Measurements from ENCODE around the gene RBKS. TPM values are rescaled to one million over a fixed set of nuclear protein-coding genes. Genes with fewer than 3 reads are reported as not detected.

Gene RBKS
- total RNA-seq, 3 donors from 2014 or later = 5.9 to 10.6 (median 10.3) TPM

GRCh38 chr2:27798486-27798885, 91.7 kb downstream of the RBKS start:
- intact Hi-C loops (cut with DNase I, micrococcal nuclease) = no loop called here
- Histone ChIP-seq H3K9me3 (no peaks in the 10 kb centered on the region), H3K36me3 (ENCODE audit: low read depth) (no peaks in the 10 kb centered on the region), H3K4me3 (no peak overlapping the region), H3K4me1 (ENCODE audit: low read depth) (no peaks in the 10 kb centered on the region)
- no peak for TF ChIP-seq CTCF (IDR thresholded peaks at IDR 0.05)
- DNase-seq (no peak), ATAC-seq (no peak)

DNA sequence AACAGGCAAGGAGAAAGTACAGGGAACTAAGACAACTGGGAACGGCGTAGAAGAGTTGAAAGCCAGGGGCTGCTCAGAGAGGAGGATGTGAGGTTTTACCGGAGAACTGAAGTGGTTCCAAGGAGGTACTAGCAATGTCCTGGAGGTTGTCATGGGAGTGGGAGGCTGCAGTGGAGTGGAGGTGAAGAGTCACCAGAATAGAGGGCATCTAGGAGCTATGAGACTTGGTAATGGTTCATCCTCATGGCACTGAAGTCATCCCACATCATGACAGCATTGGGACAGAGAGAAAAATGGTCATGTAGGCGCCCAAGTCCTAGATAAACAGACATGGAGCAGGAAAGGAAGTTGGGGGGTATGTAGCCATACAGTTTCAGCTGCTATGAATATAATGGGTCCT, 92.3 kb downstream of the RBKS start:
- intact Hi-C loops (cut with DNase I, micrococcal nuclease) = no loop called here
- H3K36me3 ChIP-seq (ENCODE audit: low read depth) = no peaks in the 10 kb centered on the region
- H3K9me3 ChIP-seq = no peaks in the 10 kb centered on the region
- no peak overlapping the region for H3K4me3 ChIP-seq
- no peak for TF ChIP-seq CTCF (IDR thresholded peaks at IDR 0.05)
- DNase-seq (no peak), ATAC-seq (no peak)
- H3K4me1 ChIP-seq (ENCODE audit: low read depth) = no peaks in the 10 kb centered on the region

DNA sequence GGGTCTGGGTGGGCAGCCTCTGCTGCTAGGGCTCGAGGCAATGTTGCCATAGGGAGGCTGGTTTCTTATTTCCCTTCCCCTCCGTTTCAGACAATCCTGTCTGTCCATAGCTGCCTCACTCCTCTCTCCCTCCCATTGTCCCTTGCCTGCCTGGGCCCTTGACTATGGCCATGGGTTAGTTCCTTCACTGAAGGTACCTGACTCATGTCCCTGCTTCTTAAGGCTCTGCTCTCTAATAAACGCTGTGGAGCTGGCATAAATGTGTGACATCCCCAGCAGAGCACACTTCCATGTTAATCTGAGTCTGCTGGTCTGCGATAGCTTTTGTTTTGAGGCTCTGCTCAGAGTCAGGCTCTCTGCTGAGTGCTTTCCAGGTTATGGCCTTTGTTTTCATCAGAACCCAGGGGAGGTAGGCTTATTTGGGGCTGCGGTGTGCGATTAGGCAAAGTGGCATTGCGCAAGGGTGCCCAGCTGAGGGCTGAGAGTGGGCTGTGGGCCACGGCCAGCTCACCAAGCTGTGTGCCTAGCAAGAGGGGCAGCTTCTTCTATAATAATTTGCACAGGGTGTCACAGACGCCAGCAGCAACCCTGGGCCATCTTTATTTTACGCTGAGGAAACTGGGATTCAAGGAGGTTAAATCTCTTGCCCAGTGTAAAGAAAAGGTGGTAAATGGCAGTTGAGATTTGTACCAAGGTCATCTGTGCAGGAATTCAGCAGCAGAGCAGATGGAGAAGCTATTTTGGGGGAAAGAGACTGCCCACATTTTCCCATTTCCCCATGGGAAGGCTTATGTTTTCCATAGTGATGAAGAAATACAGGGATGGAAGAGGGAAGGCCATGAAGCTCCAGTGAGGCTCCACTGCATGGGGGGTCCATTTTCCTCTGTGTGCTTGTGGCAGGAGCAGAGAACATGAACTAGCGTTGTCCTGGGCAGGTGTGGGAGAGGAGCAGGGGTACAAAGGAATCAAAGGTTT, 93.1 kb downstream of the RBKS start:
- DNase-seq (no peak), ATAC-seq (no peak)
- no peak for TF ChIP-seq CTCF (IDR thresholded peaks at IDR 0.05)
- intact Hi-C loops (cut with DNase I, micrococcal nuclease) = no loop called here
- Histone ChIP-seq H3K4me3 (no peak overlapping the region), H3K4me1 (ENCODE audit: low read depth) (no peaks in the 10 kb centered on the region), H3K9me3 (no peaks in the 10 kb centered on the region), H3K36me3 (ENCODE audit: low read depth) (no peaks in the 10 kb centered on the region)

DNA sequence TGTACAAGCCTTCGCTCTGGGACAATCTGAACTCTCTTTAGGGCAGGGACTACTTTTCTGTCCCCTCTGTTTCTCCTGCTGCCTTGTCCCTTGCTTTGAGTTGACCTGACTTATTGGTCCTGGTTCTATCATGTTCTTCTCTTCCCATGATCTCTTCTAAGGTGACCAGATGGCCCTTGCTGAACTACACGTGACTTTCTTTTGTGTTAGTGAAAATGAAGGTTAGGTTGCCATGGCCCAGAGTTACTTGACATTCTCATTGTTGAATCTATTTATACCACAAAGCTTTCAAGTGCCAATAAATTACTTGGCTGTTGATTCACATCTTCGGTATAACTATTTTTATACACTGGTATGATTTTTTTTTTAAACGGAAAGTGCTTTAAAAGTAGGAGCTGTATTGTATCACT, 94.3 kb downstream of the RBKS start:
- no peaks in the 10 kb centered on the region for H3K4me1 ChIP-seq (ENCODE audit: low read depth)
- H3K36me3 ChIP-seq (ENCODE audit: low read depth) = no peaks in the 10 kb centered on the region
- H3K4me3 ChIP-seq = no peak overlapping the region
- no peak for DNase-seq
- H3K9me3 ChIP-seq = no peaks in the 10 kb centered on the region
- intact Hi-C loops (cut with DNase I, micrococcal nuclease) = no loop called here
- no peak for ATAC-seq
- no peak for TF ChIP-seq CTCF (IDR thresholded peaks at IDR 0.05)

DNA sequence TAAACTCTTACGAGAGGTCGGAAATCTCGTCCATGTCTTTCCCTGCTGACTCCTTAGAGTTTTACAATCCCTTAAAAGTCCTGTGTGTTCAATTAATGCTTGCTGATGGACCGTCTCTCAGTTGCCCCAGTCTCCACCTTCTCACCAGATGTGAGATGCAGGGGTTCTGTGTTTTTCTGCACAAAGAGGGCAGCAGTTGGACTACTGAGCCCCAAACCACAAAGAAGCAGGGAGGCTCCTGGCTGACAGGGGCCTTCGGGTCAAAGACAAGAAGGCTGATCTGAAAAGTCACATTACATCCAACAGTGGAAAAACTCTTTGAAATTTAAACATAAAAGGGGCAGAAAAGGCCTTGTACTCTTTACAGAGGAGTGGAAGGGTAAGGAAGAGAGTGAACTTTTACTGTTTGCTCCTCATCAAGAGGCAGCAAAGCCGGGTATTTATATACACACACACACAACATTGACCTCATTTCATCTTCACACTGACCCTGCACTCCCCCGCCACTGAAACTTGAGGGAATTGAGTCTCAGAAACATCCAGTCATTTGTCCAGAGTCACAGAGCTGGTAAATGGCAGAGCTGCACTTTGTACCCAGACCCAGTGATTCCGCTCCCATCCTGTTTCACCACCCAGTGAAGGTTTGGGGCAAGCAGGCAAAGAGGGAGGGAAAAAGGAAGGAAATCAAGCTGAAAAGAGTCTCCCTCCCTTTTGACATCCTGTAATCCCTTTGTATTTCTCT, 94.9 kb downstream of the RBKS start:
- DNase-seq (no peak), ATAC-seq (peak; percentile 21)
- no peak for TF ChIP-seq CTCF (IDR thresholded peaks at IDR 0.05)
- H3K36me3 ChIP-seq (ENCODE audit: low read depth) = no peaks in the 10 kb centered on the region
- H3K4me1 ChIP-seq (ENCODE audit: low read depth) = no peaks in the 10 kb centered on the region
- intact Hi-C loops (cut with DNase I, micrococcal nuclease) = no loop called here
- no peaks in the 10 kb centered on the region for H3K9me3 ChIP-seq
- no peak overlapping the region for H3K4me3 ChIP-seq
